AG08396 (cell line): Measurements from ENCODE around the gene ANO1.
"Not testable (repeated sequence)": the region's sequence is repeated elsewhere in the genome, so short reads cannot be mapped to it uniquely, and the experiment has no call there.

ENCODE experiments used
- DNase-seq: peaks from one replicate; pipeline ENCODE4 v3.0.0; 2012; ENCODE audit warnings: low spot score, mixed read lengths

Gene ANO1

GRCh38 chr11:70078095-70078780 lies at the start of gene ANO1:
Gene ANO1 (plus strand): TSS chr11:70078317. CDS start chr11:70078607, 290 bp downstream.
- peak; percentile 73 for DNase-seq

GRCh38 chr11:70029115-70029860 lies 48.8 kb upstream of the ANO1 start:
- DNase-seq = no peak

- DNase-seq = no peak
Measured at GRCh38 chr11:70029861-70030380, 48.2 kb upstream of the ANO1 start.

GRCh38 chr11:70030412-70030811 lies 47.7 kb upstream of the ANO1 start:
- no peak for DNase-seq

- no peak for DNase-seq
Measured at GRCh38 chr11:70031631-70032469, 46.3 kb upstream of the ANO1 start.

- no peak for DNase-seq
Measured at GRCh38 chr11:70032470-70032795, 45.7 kb upstream of the ANO1 start.

- DNase-seq = no peak
Measured at GRCh38 chr11:70032943-70033710, 45.0 kb upstream of the ANO1 start.

- no peak for DNase-seq
Measured at GRCh38 chr11:70033711-70034070, 44.4 kb upstream of the ANO1 start.

GRCh38 chr11:70034740-70035365 lies 43.3 kb upstream of the ANO1 start:
- DNase-seq = no peak

GRCh38 chr11:70035665-70036064 lies 42.5 kb upstream of the ANO1 start:
- DNase-seq = not testable (repeated sequence)

GRCh38 chr11:70036971-70037882 lies 40.9 kb upstream of the ANO1 start:
- DNase-seq = no peak

- no peak for DNase-seq
Measured at GRCh38 chr11:70038034-70038834, 39.9 kb upstream of the ANO1 start.

GRCh38 chr11:70040452-70040851 lies 37.7 kb upstream of the ANO1 start:
- no peak for DNase-seq

GRCh38 chr11:70040869-70041501 lies 37.1 kb upstream of the ANO1 start:
- DNase-seq = no peak

GRCh38 chr11:70043482-70043881 lies 34.6 kb upstream of the ANO1 start:
- DNase-seq = no peak

GRCh38 chr11:70046089-70046488 lies 32.0 kb upstream of the ANO1 start:
- no peak for DNase-seq

GRCh38 chr11:70048279-70049024 lies 29.7 kb upstream of the ANO1 start:
- no peak for DNase-seq

GRCh38 chr11:70049045-70049444 lies 29.1 kb upstream of the ANO1 start:
- no peak for DNase-seq
